GM12873 (cell line): ENCODE results near the gene HS1BP3.

ENCODE experiments used
- TF ChIP-seq, protein P1 (sequence below): IDR thresholded peaks from 2 replicates; pipeline ENCODE4 v1.5.1; 2012; ENCODE audit warnings: low read depth, mild to moderate bottlenecking, moderate library complexity, low read length, control low read depth; ENCODE audit not compliant: insufficient read depth; ENCODE audit errors: missing control alignments

Gene HS1BP3

DNA sequence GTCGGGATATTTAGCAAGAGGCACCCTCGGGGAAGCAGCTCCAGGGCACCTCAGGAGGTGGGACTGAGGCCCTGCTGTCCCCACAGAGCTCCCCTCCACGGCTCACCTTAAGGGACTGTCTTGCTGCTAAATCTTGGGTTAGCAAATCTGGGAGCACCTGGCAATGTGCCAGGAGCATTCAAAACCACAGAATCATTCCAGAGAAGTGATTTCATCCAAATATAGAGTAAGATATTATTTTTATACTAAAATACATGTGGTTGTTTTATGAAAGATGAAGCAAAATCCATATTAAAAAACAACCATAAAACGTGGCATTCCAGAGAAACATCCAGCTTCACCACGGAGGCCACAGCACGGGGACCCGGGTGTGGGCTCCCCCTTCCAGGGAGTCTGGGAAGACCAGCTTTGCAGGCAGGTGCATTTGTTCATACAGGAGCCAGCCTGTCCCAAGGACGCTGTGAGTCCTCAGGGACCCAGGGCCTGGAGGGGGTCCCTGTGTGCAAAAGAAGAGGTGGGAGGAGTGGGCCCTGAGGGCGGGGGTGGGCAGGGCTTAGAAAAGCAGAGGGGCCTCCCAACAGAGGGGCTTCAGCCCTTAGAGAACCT lies 16.3 kb downstream of the HS1BP3 start:
- TF ChIP-seq, protein P1, sequence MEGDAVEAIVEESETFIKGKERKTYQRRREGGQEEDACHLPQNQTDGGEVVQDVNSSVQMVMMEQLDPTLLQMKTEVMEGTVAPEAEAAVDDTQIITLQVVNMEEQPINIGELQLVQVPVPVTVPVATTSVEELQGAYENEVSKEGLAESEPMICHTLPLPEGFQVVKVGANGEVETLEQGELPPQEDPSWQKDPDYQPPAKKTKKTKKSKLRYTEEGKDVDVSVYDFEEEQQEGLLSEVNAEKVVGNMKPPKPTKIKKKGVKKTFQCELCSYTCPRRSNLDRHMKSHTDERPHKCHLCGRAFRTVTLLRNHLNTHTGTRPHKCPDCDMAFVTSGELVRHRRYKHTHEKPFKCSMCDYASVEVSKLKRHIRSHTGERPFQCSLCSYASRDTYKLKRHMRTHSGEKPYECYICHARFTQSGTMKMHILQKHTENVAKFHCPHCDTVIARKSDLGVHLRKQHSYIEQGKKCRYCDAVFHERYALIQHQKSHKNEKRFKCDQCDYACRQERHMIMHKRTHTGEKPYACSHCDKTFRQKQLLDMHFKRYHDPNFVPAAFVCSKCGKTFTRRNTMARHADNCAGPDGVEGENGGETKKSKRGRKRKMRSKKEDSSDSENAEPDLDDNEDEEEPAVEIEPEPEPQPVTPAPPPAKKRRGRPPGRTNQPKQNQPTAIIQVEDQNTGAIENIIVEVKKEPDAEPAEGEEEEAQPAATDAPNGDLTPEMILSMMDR, result no peak

DNA sequence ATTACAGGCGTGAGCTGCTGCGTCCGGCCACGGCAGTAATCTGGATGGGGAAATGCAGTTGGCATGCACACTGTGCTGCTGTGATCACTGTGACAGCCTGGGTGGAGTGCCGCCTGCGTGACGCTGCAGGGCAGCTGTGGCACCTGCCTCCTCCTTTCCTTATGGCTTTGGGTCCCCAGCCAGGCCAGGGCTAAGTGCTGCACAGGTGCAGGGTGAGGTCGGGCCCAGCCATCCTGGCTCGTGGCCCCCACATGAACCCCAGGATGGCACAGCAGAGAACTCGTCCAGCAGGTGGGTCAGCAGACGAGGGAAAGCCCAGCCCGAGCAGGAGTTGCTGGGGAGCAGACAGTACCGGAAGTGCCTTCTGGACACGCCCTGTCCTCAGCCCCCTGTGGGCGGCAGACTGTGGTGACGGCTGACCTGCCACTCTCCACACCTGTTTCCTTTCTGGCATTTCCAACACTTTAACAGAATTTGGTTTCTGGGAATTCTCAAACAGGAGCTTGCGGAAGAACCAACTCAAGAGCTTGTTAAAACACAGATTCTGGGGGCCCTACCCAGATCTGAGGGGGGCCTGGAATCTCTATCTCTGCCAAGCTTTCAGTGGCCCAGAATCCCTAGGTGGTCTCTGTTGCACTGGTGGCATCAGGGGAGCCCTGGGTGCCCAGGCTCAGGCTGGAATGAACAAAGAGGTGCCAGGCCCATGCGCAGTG lies 16.9 kb downstream of the HS1BP3 start:
- TF ChIP-seq, protein P1, result no peak

DNA sequence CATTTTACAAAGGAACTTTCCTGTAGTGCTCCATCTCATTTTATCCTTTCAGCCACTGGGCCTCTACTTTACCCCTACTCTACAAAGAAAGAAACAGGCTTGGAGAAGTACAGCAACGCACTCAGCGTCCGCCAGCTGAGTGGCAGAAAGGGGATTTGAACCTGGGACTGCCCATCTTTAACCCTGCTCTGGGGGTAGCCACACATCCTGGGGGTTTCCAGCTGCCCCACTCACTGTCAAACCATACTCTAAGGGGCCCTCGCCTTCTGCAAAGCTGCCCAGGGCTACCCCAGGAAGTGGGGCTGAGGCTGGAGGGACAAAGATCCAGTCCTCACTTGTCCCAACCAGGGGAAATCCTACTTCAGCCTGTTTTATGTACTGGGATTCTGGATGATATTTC lies 17.9 kb downstream of the HS1BP3 start:
- TF ChIP-seq, protein P1, result no peak

DNA sequence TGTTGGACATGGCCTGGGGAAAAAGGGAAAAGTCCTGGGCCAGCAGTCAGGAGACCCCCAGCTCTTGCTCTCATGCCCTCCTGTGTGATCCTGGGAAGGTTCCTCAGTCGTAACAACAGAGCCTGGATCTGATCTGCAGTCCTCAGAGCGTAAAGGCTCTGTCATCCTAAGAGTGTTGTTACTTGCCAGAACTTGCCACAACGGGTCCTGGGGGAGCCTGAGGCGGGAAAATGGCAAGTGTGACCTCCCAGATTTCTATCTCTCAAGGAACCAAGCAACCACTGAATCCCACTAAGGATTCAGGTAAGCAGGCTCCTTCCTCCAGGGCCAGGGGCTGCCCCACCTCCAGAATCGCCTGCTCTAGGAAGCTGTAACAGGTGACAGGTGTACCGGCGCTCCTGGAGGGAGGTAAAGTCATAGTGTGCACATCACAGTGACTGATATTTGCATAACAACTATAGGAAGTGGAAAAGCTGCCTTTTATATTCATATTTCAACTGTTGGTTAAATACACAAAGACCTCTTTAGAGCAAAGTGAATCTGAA lies 18.4 kb downstream of the HS1BP3 start:
- TF ChIP-seq, protein P1, result no peak

DNA sequence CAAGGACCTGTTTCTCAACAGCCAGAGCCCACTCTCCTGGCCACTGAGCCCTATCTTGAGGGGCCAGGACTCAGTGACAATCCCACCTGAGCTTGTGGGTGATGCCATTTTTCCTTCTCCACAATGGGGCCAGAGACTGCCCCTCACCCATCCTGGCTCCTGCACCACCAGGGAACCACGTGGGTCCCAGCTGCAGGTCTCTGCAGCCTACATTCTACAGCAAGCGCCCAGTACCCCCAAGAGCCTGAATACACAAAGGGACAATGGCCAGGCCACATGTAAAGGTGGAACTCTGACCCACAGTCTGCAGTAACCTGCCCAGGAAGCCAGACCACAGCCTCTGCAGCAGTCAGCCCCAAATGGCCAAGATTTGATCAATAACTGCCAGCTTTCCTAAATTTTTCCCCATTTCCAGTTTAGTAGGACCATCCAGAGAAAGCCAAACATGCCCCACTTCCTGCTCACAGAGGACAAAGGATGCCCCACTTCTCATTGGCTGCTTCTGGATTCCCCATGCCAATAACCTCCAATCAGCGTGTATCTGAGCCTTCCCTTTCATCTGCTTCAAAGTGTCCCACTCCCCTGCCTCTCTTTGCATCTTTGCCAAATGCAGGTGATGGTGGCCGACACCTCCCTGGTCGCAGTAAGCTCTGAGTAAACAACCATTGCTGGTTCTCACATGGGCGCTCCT lies 19.1 kb downstream of the HS1BP3 start:
- TF ChIP-seq, protein P1, result no peak

DNA sequence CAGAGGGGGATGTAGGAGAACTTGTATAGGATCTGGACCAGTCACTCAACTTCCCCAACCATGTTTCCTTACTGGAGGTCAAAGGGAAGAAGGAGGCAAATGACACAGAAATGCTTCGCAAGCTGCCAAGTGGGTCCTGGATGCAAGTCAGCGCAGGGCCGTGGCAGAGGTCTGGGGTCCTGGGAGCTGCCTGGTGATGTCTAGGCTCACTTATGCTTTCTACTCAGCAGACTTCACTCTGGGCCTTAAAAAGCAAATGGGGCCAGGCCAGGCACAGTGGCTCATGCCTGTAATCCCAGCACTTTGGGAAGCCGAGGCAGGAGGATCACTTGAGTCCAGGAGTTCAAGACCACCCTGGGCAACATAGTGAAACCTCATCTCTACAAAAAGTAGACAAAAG lies 19.9 kb downstream of the HS1BP3 start:
- TF ChIP-seq, protein P1, result no peak

DNA sequence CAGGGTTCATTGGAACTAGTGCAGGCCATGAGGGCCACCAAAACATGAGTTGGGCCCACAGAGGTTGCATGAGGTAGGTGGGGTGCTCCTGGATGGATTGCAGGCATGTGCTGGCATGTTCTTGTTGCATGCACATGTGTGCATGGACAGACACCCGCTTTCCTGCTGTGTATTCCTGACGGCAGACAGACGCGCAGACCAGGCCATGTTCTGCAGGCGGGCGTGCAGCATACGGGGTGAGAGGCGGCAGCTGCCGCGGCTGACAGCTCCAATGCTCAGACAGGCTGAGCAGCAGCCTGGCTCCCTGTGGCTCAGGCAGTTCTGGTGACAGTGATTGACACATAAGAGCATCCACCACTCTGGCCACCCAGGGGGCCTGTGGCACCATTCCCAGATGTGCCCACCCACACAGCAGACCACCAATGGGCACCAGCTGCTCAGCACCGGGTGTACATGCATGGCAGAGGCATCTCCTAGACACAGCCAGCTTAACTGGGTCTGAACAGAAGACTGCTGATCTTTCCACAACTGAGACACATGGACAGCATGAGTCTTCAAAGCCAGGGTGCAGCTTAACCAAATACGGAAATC lies 21.2 kb downstream of the HS1BP3 start:
- TF ChIP-seq, protein P1, result no peak
